IMR-90 (cell line): Measurements from ENCODE around the gene PRKAR1B. TPM values are rescaled to one million over a fixed set of nuclear protein-coding genes. Genes with fewer than 3 reads are reported as not detected.
A peak's percentile ranks its signal among the peaks of the same experiment; 100 is the strongest.

Experiments used
- ATAC-seq: fragments of 200-7000 bp; cut with Tn5 transposase; 2 replicates; pipeline ENCODE4 v1.9.1; 2020; ENCODE audit warnings: low read depth, mild to moderate bottlenecking, moderate library complexity
- BruUV-seq: library from RNA; stranded (reverse); fragments of 400-500 nt; replicated peaks from 2 replicates; lab custom pipeline; 2021; lab: Mats Ljungman, UMichigan
- CTCF ChIA-PET: fragments of 300-600 bp; formaldehyde crosslinking; extraction: SDS; loops from one replicate; lab custom pipeline; 2021; ENCODE audit warnings: antibody characterized with exemption; lab: Yijun Ruan, JAX
- POLR2A ChIA-PET: fragments of 300-600 bp; sonication (Branson Sonifier 250); formaldehyde crosslinking; loops from one replicate; lab custom pipeline; 2022; ENCODE audit warnings: antibody characterized with exemption; ENCODE audit not compliant: unreplicated experiment; lab: Charles Lee
- DNase-seq: peaks from one replicate; pipeline ENCODE4 v3.0.0; 2013
- H2AFZ ChIP-seq: replicated peaks from 2 replicates; pipeline ENCODE3; 2013; ENCODE audit warnings: low read length, mild to moderate bottlenecking; ENCODE audit not compliant: poor library complexity
- H2AK5ac ChIP-seq: 2 replicates; pipeline ENCODE4 v1.6.1; 2013; ENCODE audit warnings: low read depth, low read length, inconsistent platforms
- H2AK9ac ChIP-seq: replicated peaks from 2 replicates; pipeline ENCODE3; 2013; ENCODE audit warnings: mild to moderate bottlenecking, low read depth, low read length, moderate library complexity; ENCODE audit not compliant: poor library complexity
- H2BK120ac ChIP-seq: 2 replicates; pipeline ENCODE4 v1.6.1; 2013; ENCODE audit warnings: low read depth, low read length, inconsistent platforms
- H2BK15ac ChIP-seq: 3 replicates; pipeline ENCODE4 v1.6.1; 2013; ENCODE audit warnings: low read depth, low read length, inconsistent platforms
- H2BK20ac ChIP-seq: 2 replicates; pipeline ENCODE4 v1.6.1; 2013; ENCODE audit warnings: low read depth, mild to moderate bottlenecking, inconsistent platforms, low read length, moderate library complexity
- H2BK5ac ChIP-seq: 2 replicates; pipeline ENCODE4 v1.6.1; 2013; ENCODE audit warnings: mild to moderate bottlenecking, low read depth, low read length, inconsistent platforms; ENCODE audit not compliant: poor library complexity, severe bottlenecking
- H3K14ac ChIP-seq: replicated peaks from 2 replicates; pipeline ENCODE4 v1.6.1; 2013; ENCODE audit warnings: low read depth, low read length, inconsistent platforms
- H3K18ac ChIP-seq: 2 replicates; pipeline ENCODE4 v1.6.1; 2013; ENCODE audit warnings: low read depth, low read length, control low read depth
- H3K23ac ChIP-seq: 2 replicates; pipeline ENCODE4 v1.6.1; 2013; ENCODE audit warnings: low read depth, low read length, inconsistent platforms
- H3K27ac ChIP-seq: 2 replicates; pipeline ENCODE4 v1.5.1; 2013; ENCODE audit warnings: mild to moderate bottlenecking, control low read depth, low read length; ENCODE audit not compliant: insufficient read depth
- H3K27me3 ChIP-seq: 2 replicates; pipeline ENCODE4 v1.6.1; 2013; ENCODE audit warnings: low read length; ENCODE audit not compliant: control insufficient read depth, insufficient read depth
- H3K36me3 ChIP-seq: 2 replicates; pipeline ENCODE4 v1.6.1; 2013; ENCODE audit warnings: low read length, mixed read lengths; ENCODE audit not compliant: control insufficient read depth, insufficient read depth
- H3K4ac ChIP-seq: 2 replicates; pipeline ENCODE4 v1.6.1; 2013; ENCODE audit warnings: low read depth, low read length, inconsistent platforms
- H3K4me1 ChIP-seq: 2 replicates; pipeline ENCODE4 v1.6.1; 2013; ENCODE audit warnings: low read length, mixed read lengths; ENCODE audit not compliant: control insufficient read depth, insufficient read depth
- H3K4me2 ChIP-seq: 2 replicates; pipeline ENCODE4 v1.6.1; 2013; ENCODE audit warnings: low read depth, mild to moderate bottlenecking, control low read depth, low read length, moderate library complexity
- H3K4me3 ChIP-seq: 2 replicates; pipeline ENCODE4 v1.5.1; 2013; ENCODE audit warnings: low read depth, mild to moderate bottlenecking, control low read depth, low read length, moderate library complexity; ENCODE audit not compliant: insufficient read depth
- H3K56ac ChIP-seq: 2 replicates; pipeline ENCODE4 v1.6.1; 2013; ENCODE audit warnings: low read length, inconsistent platforms; ENCODE audit not compliant: insufficient read depth; ENCODE audit errors: extremely low read depth
- H3K79me1 ChIP-seq, 2 experiments: 2 replicates each; pipeline ENCODE4 v1.6.1; 2013; ENCODE audit warnings: low read length in 2 of 2, inconsistent platforms in 1 of 2, low read depth in 1 of 2
- H3K9ac ChIP-seq: 2 replicates; pipeline ENCODE4 v1.6.1; 2013; ENCODE audit warnings: low read depth, low read length, control low read depth
- H3K9me1 ChIP-seq: 2 replicates; pipeline ENCODE4 v1.6.1; 2013; ENCODE audit warnings: low read length, inconsistent platforms; ENCODE audit not compliant: insufficient read depth
- H3K9me3 ChIP-seq: 2 replicates; pipeline ENCODE4 v1.6.1; 2013; ENCODE audit warnings: low read length; ENCODE audit not compliant: control insufficient read depth, insufficient read depth
- H4K20me1 ChIP-seq: 2 replicates; pipeline ENCODE4 v1.6.1; 2013; ENCODE audit warnings: low read length, inconsistent platforms; ENCODE audit not compliant: insufficient read depth
- H4K5ac ChIP-seq: 2 replicates; pipeline ENCODE4 v1.6.1; 2013; ENCODE audit warnings: mild to moderate bottlenecking, low read depth, low read length, control low read depth
- H4K8ac ChIP-seq, 2 experiments: 2 replicates each; pipeline ENCODE4 v1.6.1; 2013; ENCODE audit warnings: low read depth in 2 of 2, low read length in 2 of 2, control low read depth in 1 of 2, inconsistent platforms in 1 of 2
- H4K91ac ChIP-seq: 2 replicates; pipeline ENCODE4 v1.6.1; 2013; ENCODE audit warnings: low read depth, low read length, inconsistent platforms; ENCODE audit not compliant: insufficient read depth
- FOS ChIP-seq: fragments of 150-350 bp; IDR thresholded peaks from 2 replicates; pipeline ENCODE4 v1.6.1; 2016; ENCODE audit warnings: low read depth, low read length
- RCOR1 ChIP-seq: IDR thresholded peaks from 2 replicates; pipeline ENCODE4 v1.6.1; 2012; ENCODE audit warnings: mild to moderate bottlenecking, low read length, improper control_type of control experiment; ENCODE audit not compliant: insufficient replicate concordance
- WGBS, 2 experiments: methylation state at CpG; one replicate each; pipeline versions ENCODE4 v1.1.5 to v1.1.7; 2013; ENCODE audit warnings: missing lambda C conversion rate in 2 of 2; ENCODE audit not compliant: insufficient read length in 1 of 2; ENCODE audit errors: extremely low coverage in 2 of 2; 5-methylcytosine and 5-hydroxymethylcytosine counted together
- dilution Hi-C: fragments of 300-500 bp; cut with HindIII; formaldehyde crosslinking; loops from one replicate; pipeline ENCODE4 v1.14.3; 2018; ENCODE audit warnings: low sequenced_read_pairs; ENCODE audit not compliant: unreplicated experiment
- in situ Hi-C: fragments of 300-500 bp; cut with MboI; formaldehyde crosslinking; loops from 3 replicates; pipeline ENCODE4 v1.14.3; 2019; ENCODE audit warnings: low sequenced_read_pairs, inconsistent platforms, mixed read lengths
- intact Hi-C: fragments of 100-400 bp; cut with micrococcal nuclease; formaldehyde crosslinking; loops from 2 replicates; pipeline ENCODE4 v1.10.0; 2022
- polyA plus RNA-seq, 3 experiments: library from polyadenylated mRNA; depleted of rRNA; stranded (reverse); fragments of >200 nt; gene quantifications; 2 replicates each; pipeline ENCODE4 v1.2.3, GENCODE V29; 2012; ENCODE audit warnings: low replicate concordance in 1 of 3
- total RNA-seq: library from RNA; depleted of rRNA; stranded (reverse); fragments of >200 nt; gene quantifications from 2 replicates; pipeline ENCODE4 v1.2.3, GENCODE V29; 2012

The PRKAR1B gene
- total and polyA plus RNA-seq, 2 of the 4 experiments (the other 2 are of a cell fraction) = 15.2 to 20.2 TPM

DNA sequence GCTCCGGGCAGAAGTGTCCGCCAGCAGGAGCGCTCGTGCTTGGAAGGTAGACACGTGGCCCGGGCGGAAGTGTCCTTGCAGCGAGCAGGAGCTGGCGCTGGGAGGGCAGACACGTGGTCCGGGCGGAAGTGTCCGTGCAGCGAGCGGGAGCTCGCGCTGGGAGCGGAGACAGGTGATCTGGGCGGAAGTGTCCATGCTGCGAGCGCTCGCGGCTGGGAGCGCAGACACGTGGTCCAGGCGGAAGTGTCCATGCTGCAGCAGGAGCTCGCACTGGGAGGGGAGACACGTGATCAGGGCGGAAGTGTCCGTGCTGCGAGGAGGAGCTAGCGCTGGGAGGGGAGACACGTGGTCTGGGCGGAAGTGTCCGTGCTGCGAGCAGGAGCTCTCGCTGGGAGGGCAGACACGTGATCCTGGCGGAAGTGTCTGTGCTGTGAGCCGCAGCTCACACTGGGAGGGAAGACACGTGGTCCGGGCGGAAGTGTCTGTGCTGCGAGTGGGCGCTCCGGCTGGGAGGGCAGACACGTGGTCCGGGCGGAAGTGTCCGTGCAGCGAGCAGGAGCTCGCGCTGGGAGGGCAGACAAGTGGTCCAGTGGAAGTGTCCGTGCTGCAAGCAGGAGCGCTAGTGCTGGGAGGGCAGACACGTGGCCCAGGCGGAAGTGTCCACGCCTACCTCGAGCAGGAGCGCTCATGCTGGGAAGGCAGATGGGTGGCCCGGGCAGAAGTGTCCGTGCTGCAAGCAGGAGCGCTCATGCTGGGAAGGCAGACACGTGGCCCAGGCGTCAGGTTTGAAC lies 41.1 kb upstream of the PRKAR1B start:
- Histone ChIP-seq H3K4me3 (no peak overlapping the region), H2AK5ac (no peak overlapping the region), H3K9me3 (no peaks in the 10 kb centered on the region), H4K5ac (no peak overlapping the region), H3K14ac (no peak overlapping the region), H2BK120ac (no peak overlapping the region), H2BK20ac (no peak overlapping the region), H2BK15ac (no peak overlapping the region), H2BK5ac (no peak overlapping the region), H3K9ac (no peak overlapping the region), H3K27me3 (no peaks in the 10 kb centered on the region), H3K23ac (no peak overlapping the region), H3K9me1 (no peaks in the 10 kb centered on the region), H2AK9ac (no peak overlapping the region), H3K4ac (no peak overlapping the region), H3K79me1 (no peaks in the 10 kb centered on the region), H3K36me3 (peaks cover 33% of the 10 kb centered on the region), H3K18ac (no peak overlapping the region), H4K91ac (no peak overlapping the region), H3K4me2 (no peak overlapping the region), H3K4me1 (no peaks in the 10 kb centered on the region; the same call in 1 of the 2 replicates), H4K20me1 (no peaks in the 10 kb centered on the region), H4K8ac (no peak overlapping the region), H2AFZ (no peak overlapping the region), H3K27ac (no peak overlapping the region), H3K56ac (no peak overlapping the region)
- BruUV-seq = no TSS peak
- DNase-seq (peak; percentile 22), ATAC-seq (no peak)
- dilution Hi-C loops = no loop called here
- CTCF ChIA-PET = no interaction called here
- in situ Hi-C loops = no loop called here
- POLR2A ChIA-PET = no interaction called here
- intact Hi-C loops = no loop called here
- no peak for TF ChIP-seq RCOR1
- no peak for TF ChIP-seq FOS
- 95% methylated on average over 52 of the region's 65 CpGs; no CpG with 5 or more reads in 1 of the 2 experiments for WGBS, 2 experiments
